Cardiac muscle cell (in vitro differentiated cells and primary cell): Measurements from ENCODE around the gene PEF1. TPM values are rescaled to one million over a fixed set of nuclear protein-coding genes. Genes with fewer than 3 reads are reported as not detected.

ENCODE experiments used
- DNase-seq, 2 donors: peaks; one replicate each; pipeline versions ENCODE4 v3.0.0 to v3.0.0-alpha.2; 2010 to 2017; ENCODE audit warnings: low read depth in 1 of 2, low spot score in 1 of 2
- H3K27ac ChIP-seq: fragments of 200-600 bp; sonication (generic); 2 replicates; pipeline ENCODE4 v1.5.1; 2016
- H3K27me3 ChIP-seq: fragments of 200-600 bp; sonication (generic); 2 replicates; pipeline ENCODE4 v1.6.0; 2016; ENCODE audit warnings: control low read depth
- H3K36me3 ChIP-seq: fragments of 200-600 bp; sonication (generic); 2 replicates; pipeline ENCODE4 v1.5.1; 2016; ENCODE audit warnings: control low read depth
- H3K4me1 ChIP-seq: fragments of 200-600 bp; sonication (generic); 2 replicates; pipeline ENCODE4 v1.8.1; 2017; ENCODE audit warnings: low read depth, mild to moderate bottlenecking, mixed run types
- H3K4me3 ChIP-seq: fragments of 200-600 bp; sonication (generic); 2 replicates; pipeline ENCODE4 v1.5.1; 2016; ENCODE audit warnings: mild to moderate bottlenecking
- H3K9me3 ChIP-seq: fragments of 200-600 bp; sonication (generic); 2 replicates; pipeline ENCODE4 v1.5.1; 2017; ENCODE audit warnings: low read depth, mild to moderate bottlenecking, control low read depth
- CTCF ChIP-seq: IDR thresholded peaks from 2 replicates; pipeline ENCODE4 v1.5.1; 2012; ENCODE audit warnings: low read depth, mild to moderate bottlenecking, low read length
- polyA plus RNA-seq: library from polyadenylated mRNA; unstranded; fragments of >200 nt; fragmentation: Nextera tagmentation; extraction: Ambion mirVana; gene quantifications from 2 replicates; pipeline ENCODE4 v1.2.1, GENCODE V29; 2016
- total RNA-seq: library from RNA; depleted of rRNA; stranded (reverse); fragments of >200 nt; gene quantifications from 2 replicates; pipeline ENCODE4 v1.2.3, GENCODE V29; 2016

PEF1 gene
- total and polyA plus RNA-seq, 2 experiments from 2014 or later: 89.3 to 97.8 TPM

DNA sequence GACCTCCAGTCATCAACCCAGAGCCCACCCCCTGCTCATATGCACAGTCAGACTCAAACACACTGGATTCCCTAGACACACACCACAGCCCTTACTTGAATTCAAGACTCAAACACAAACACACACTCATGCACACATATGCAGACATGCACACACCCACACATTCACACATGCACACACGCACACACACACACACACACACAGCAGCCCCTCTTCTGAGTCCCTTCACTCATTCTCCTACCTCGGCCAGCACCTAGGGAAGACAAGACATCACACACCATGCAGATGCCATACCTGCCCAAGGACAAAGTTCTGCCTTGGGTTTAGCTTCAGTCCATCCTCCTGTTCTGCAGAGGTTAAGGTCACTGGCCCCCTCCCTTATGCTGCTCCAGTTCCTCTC lies 28.7 kb downstream of the PEF1 start:
- Histone ChIP-seq H3K9me3 (no peaks in the 10 kb centered on the region), H3K27me3 (peaks cover 30% of the 10 kb centered on the region)
- no peak for TF ChIP-seq CTCF

GRCh38 chr1:31615414-31615813 lies 29.3 kb downstream of the PEF1 start:
- peaks cover 30% of the 10 kb centered on the region for H3K27me3 ChIP-seq
- peaks cover 3% of the 10 kb centered on the region for H3K4me1 ChIP-seq
- DNase-seq: no peak
- no peak overlapping the region for H3K4me3 ChIP-seq
- no peaks in the 10 kb centered on the region for H3K36me3 ChIP-seq
- no peak for TF ChIP-seq CTCF
- H3K27ac ChIP-seq: no peak overlapping the region
- H3K9me3 ChIP-seq: no peaks in the 10 kb centered on the region

More for the DNA sequence above, 28.7 kb downstream of the PEF1 start:
- DNase-seq: no peak
- Histone ChIP-seq H3K36me3 (no peaks in the 10 kb centered on the region), H3K4me3 (no peak overlapping the region), H3K27ac (no peak overlapping the region), H3K4me1 (peaks cover 3% of the 10 kb centered on the region)

DNA sequence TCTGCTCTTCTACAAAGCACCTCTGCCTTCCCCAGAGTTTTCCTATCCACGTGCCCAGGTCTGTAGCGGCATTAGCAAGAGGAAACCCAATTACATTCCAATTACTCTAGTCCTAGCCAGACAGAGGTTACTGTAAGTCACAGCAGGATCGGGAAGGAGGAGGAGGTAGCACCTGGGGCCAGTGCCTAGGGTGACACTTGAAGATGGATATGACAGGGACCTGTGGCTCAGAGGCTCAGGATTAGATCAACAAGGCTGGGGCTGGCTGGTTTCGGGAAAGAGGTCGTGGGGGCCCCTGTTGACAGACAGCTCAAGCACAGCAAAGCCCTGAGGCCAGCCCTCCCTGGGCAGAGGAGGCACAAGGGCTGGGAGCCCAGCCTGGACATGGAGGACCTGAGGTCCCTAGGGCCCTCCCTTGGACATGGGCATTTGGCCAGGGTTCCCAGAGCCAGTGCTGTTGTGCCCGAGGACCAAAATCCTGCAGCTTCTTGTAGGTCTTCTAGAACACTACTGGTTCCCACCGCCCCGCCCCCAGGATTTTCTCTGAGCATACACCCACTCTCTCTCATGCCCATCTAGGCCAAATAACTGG lies 30.2 kb downstream of the PEF1 start:
- Histone ChIP-seq H3K9me3 (no peaks in the 10 kb centered on the region), H3K27me3 (peaks cover 30% of the 10 kb centered on the region), H3K4me1 (peaks cover 3% of the 10 kb centered on the region), H3K27ac (no peak overlapping the region), H3K36me3 (no peaks in the 10 kb centered on the region), H3K4me3 (no peak overlapping the region)
- DNase-seq: no peak
- no peak for TF ChIP-seq CTCF

GRCh38 chr1:31609514-31610118 lies 35.1 kb downstream of the PEF1 start:
- Histone ChIP-seq H3K27ac (no peak overlapping the region), H3K4me1 (no peaks in the 10 kb centered on the region), H3K36me3 (no peaks in the 10 kb centered on the region), H3K9me3 (no peaks in the 10 kb centered on the region), H3K27me3 (no peaks in the 10 kb centered on the region), H3K4me3 (no peak overlapping the region)
- no peak for DNase-seq
- TF ChIP-seq CTCF: no peak

- Histone ChIP-seq H3K27ac (no peak overlapping the region), H3K9me3 (no peaks in the 10 kb centered on the region), H3K36me3 (no peaks in the 10 kb centered on the region), H3K27me3 (peaks cover under 1% of the 10 kb centered on the region), H3K4me1 (no peaks in the 10 kb centered on the region), H3K4me3 (no peak overlapping the region)
- no peak for DNase-seq
- TF ChIP-seq CTCF: no peak
Observed at GRCh38 chr1:31607360-31607759, 37.3 kb downstream of the PEF1 start.
